SKM-1 treated with dmso at 0.1 percent for 144 hours (cell line): ENCODE measurements around the gene MEG3.
A peak's percentile ranks its signal among the peaks of the same experiment; 100 is the strongest.

ENCODE experiments used
- DNase-seq: peaks from one replicate; lab custom pipeline; 2025; ENCODE audit not compliant: unreplicated experiment; lab: John Stamatoyannopoulos, UW

The MEG3 gene

GRCh38 chr14:100844421-100844820 lies 18.5 kb downstream of the MEG3 start:
- no peak for DNase-seq

- no peak for DNase-seq
These were observed 18.9 kb downstream of the MEG3 start for GRCh38 chr14:100844846-100845245.

GRCh38 chr14:100845341-100845740 lies 19.4 kb downstream of the MEG3 start:
- no peak for DNase-seq

GRCh38 chr14:100846309-100846859 lies 20.5 kb downstream of the MEG3 start:
- no peak for DNase-seq

- no peak for DNase-seq
These were observed 23.3 kb downstream of the MEG3 start for GRCh38 chr14:100849115-100849781.

- DNase-seq, result peak; percentile 14
These were observed 25.1 kb downstream of the MEG3 start for GRCh38 chr14:100850841-100851585.

GRCh38 chr14:100851586-100851916 lies 25.6 kb downstream of the MEG3 start:
- DNase-seq, result no peak

GRCh38 chr14:100851946-100852620 lies 26.2 kb downstream of the MEG3 start:
- DNase-seq, result no peak

- no peak for DNase-seq
These were observed 28.5 kb downstream of the MEG3 start for GRCh38 chr14:100854435-100854834.

GRCh38 chr14:100855256-100855930 lies 29.5 kb downstream of the MEG3 start:
- no peak for DNase-seq

GRCh38 chr14:100856056-100856950 lies 30.4 kb downstream of the MEG3 start:
- no peak for DNase-seq

- no peak for DNase-seq
These were observed 31.5 kb downstream of the MEG3 start for GRCh38 chr14:100857233-100857922.

GRCh38 chr14:100857923-100858837 lies 32.3 kb downstream of the MEG3 start:
- no peak for DNase-seq

- no peak for DNase-seq
These were observed 32.9 kb downstream of the MEG3 start for GRCh38 chr14:100858838-100859220.

- no peak for DNase-seq
These were observed 33.9 kb downstream of the MEG3 start for GRCh38 chr14:100859781-100860180.

- DNase-seq, result no peak
These were observed 34.8 kb downstream of the MEG3 start for GRCh38 chr14:100860556-100861187.

- no peak for DNase-seq
These were observed 35.4 kb downstream of the MEG3 start for GRCh38 chr14:100861188-100861936.

GRCh38 chr14:100861937-100862247 lies 36.0 kb downstream of the MEG3 start:
- DNase-seq, result no peak
